PC-3 (cell line): ENCODE results near the gene PDIA6. TPM values are rescaled to one million over a fixed set of nuclear protein-coding genes. Genes with fewer than 3 reads are reported as not detected.

Experiments used
- ATAC-seq: fragments of 200-7000 bp; cut with Tn5 transposase; 2 replicates; pipeline ENCODE4 v1.9.1; 2020; ENCODE audit warnings: mild to moderate bottlenecking, moderate library complexity
- BruUV-seq: library from RNA; stranded (reverse); fragments of 400-500 nt; replicated peaks from 2 replicates; lab custom pipeline; 2021; lab: Mats Ljungman, UMichigan
- CTCF ChIA-PET: fragments of 300-600 bp; sonication (Branson Sonifier 250); formaldehyde crosslinking; loops from one replicate; lab custom pipeline; 2022; ENCODE audit warnings: antibody characterized with exemption; lab: Charles Lee
- POLR2A ChIA-PET: fragments of 300-600 bp; sonication (Branson Sonifier 250); formaldehyde crosslinking; loops from one replicate; lab custom pipeline; 2022; ENCODE audit warnings: antibody characterized with exemption; ENCODE audit not compliant: unreplicated experiment; lab: Charles Lee
- DNase-seq: peaks from one replicate; pipeline ENCODE4 v3.0.0-alpha.2; 2015
- H2AFZ ChIP-seq: fragments of 300-600 bp; sonication (generic); 2 replicates; pipeline ENCODE4 v1.6.0; 2016; ENCODE audit warnings: antibody characterized with exemption, low read length
- H3F3A ChIP-seq: fragments of 300-600 bp; sonication (generic); one replicate; pipeline ENCODE4 v1.6.0; 2017; ENCODE audit warnings: antibody characterized with exemption, low read length, control low read depth, mild to moderate bottlenecking; ENCODE audit not compliant: unreplicated experiment
- H3K27ac ChIP-seq: fragments of 300-600 bp; sonication (generic); 2 replicates; pipeline ENCODE4 v1.5.1; 2016; ENCODE audit warnings: mild to moderate bottlenecking, low read length
- H3K27me3 ChIP-seq: fragments of 300-600 bp; sonication (generic); 2 replicates; pipeline ENCODE4 v1.6.1; 2016; ENCODE audit warnings: low read length, mixed read lengths
- H3K36me3 ChIP-seq: fragments of 300-600 bp; sonication (generic); 2 replicates; pipeline ENCODE4 v1.6.1; 2016; ENCODE audit warnings: low read depth, mixed run types, low read length, mixed read lengths
- H3K4me1 ChIP-seq: fragments of 300-600 bp; sonication (generic); 2 replicates; pipeline ENCODE4 v1.5.1; 2016; ENCODE audit warnings: low read length; ENCODE audit not compliant: insufficient read depth
- H3K4me2 ChIP-seq: fragments of 300-600 bp; sonication (generic); 2 replicates; pipeline ENCODE4 v1.6.0; 2016; ENCODE audit warnings: low read length
- H3K4me3 ChIP-seq: fragments of 300-600 bp; sonication (generic); 2 replicates; pipeline ENCODE4 v1.5.1; 2016; ENCODE audit warnings: mild to moderate bottlenecking, low read length, mixed read lengths
- H3K79me2 ChIP-seq: fragments of 300-600 bp; sonication (generic); 2 replicates; pipeline ENCODE4 v1.6.1; 2017; ENCODE audit warnings: low read length, mixed read lengths
- H3K9ac ChIP-seq: fragments of 300-600 bp; sonication (generic); 2 replicates; pipeline ENCODE4 v1.6.0; 2016; ENCODE audit warnings: mild to moderate bottlenecking, low read length
- H3K9me2 ChIP-seq: fragments of 300-600 bp; sonication (generic); replicated peaks from 2 replicates; pipeline ENCODE4 v1.6.1; 2016; ENCODE audit warnings: mixed run types, low read length, mixed read lengths
- H3K9me3 ChIP-seq: fragments of 300-600 bp; sonication (generic); 2 replicates; pipeline ENCODE4 v1.6.1; 2016; ENCODE audit warnings: low read length, mixed read lengths
- H4K20me1 ChIP-seq: fragments of 300-600 bp; sonication (generic); 2 replicates; pipeline ENCODE4 v1.6.1; 2016; ENCODE audit warnings: low read length, mixed read lengths
- EZH2 ChIP-seq: fragments of 300-600 bp; sonication (generic); IDR thresholded peaks from one replicate; pipeline ENCODE4 v1.6.1; 2017; ENCODE audit warnings: antibody characterized with exemption, mild to moderate bottlenecking, low read length; ENCODE audit not compliant: unreplicated experiment
- EZH2phosphoT487 ChIP-seq: fragments of 300-600 bp; sonication (generic); IDR thresholded peaks from 2 replicates; pipeline ENCODE4 v1.6.1; 2018; ENCODE audit warnings: mild to moderate bottlenecking, antibody characterized with exemption, low read length, borderline replicate concordance
- intact Hi-C: fragments of 100-400 bp; cut with micrococcal nuclease; formaldehyde crosslinking; loops from 2 replicates; pipeline ENCODE4 v1.9.0; 2023
- total RNA-seq: library from RNA; depleted of rRNA; stranded (reverse); fragments of >200 nt; gene quantifications from 2 replicates; pipeline ENCODE4 v1.2.3, GENCODE V29; 2014
- TF ChIP-seq, protein P1 (sequence below): fragments of 300-600 bp; sonication (generic); conservative IDR thresholded peaks from 2 replicates; pipeline ENCODE4 v1.5.1; 2017; ENCODE audit warnings: antibody characterized with exemption, low read depth, mild to moderate bottlenecking, low read length

PDIA6 gene
- total RNA-seq, 1 experiment from 2014 or later = 351 TPM

DNA sequence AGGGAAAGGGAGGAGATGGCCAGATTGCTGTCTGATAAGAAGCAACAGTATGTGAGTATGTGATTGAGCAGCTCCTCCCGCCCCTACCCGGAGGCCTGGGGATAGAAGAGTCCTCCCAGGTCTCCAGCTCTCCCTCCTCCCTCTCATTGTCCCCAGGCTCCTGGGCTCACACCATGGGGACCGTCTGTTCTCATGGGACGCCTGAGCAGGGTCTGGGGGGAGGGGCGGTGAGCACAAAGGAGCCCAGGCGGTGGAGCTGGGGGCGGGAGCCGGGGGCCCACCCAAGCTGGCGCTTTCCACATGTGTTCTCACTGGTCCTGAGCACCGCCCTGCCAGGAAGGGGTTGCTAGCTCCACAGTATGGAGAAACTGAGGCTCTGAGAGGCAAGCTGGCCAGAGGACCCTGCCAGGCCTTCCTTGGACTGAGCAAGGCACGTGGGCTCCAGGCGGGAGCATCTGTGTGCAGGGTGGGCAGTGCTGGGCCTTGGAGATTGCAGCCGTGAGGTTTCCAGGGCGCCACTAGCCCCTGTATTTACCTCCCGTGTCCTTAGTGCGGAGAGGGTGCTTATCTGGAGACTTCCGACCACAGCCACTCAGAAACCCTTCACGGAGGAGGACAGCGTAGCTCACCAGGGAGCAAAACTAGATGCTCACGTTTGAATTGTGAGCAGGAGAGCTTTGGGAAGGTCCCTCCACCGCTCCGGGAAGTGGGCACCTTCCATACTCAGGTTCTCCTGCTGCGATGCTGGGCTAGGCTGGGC is 37.4 kb downstream of the PDIA6 start:
- no peak overlapping the region for H3K4me2 ChIP-seq
- no peaks in the 10 kb centered on the region for H3K79me2 ChIP-seq
- H3F3A ChIP-seq = no peaks in the 10 kb centered on the region
- ChIA-PET POLR2A (no interaction called here), CTCF (no interaction called here)
- ATAC-seq (no peak), DNase-seq (no peak)
- H4K20me1 ChIP-seq = no peaks in the 10 kb centered on the region
- peaks cover under 1% of the 10 kb centered on the region; the same call in 1 of the 2 replicates for H3K36me3 ChIP-seq
- no peak overlapping the region for H3K9ac ChIP-seq
- no peak overlapping the region for H2AFZ ChIP-seq
- no peaks in the 10 kb centered on the region for H3K27me3 ChIP-seq
- H3K27ac ChIP-seq = no peak overlapping the region
- no TSS peak for BruUV-seq
- TF ChIP-seq EZH2phosphoT487 = no peak
- TF ChIP-seq, protein P1, sequence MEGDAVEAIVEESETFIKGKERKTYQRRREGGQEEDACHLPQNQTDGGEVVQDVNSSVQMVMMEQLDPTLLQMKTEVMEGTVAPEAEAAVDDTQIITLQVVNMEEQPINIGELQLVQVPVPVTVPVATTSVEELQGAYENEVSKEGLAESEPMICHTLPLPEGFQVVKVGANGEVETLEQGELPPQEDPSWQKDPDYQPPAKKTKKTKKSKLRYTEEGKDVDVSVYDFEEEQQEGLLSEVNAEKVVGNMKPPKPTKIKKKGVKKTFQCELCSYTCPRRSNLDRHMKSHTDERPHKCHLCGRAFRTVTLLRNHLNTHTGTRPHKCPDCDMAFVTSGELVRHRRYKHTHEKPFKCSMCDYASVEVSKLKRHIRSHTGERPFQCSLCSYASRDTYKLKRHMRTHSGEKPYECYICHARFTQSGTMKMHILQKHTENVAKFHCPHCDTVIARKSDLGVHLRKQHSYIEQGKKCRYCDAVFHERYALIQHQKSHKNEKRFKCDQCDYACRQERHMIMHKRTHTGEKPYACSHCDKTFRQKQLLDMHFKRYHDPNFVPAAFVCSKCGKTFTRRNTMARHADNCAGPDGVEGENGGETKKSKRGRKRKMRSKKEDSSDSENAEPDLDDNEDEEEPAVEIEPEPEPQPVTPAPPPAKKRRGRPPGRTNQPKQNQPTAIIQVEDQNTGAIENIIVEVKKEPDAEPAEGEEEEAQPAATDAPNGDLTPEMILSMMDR = no peak
- no peak for TF ChIP-seq EZH2
- H3K4me3 ChIP-seq = no peak overlapping the region
- intact Hi-C loops = no loop called here
- no peaks in the 10 kb centered on the region for H3K9me2 ChIP-seq
- H3K4me1 ChIP-seq = no peaks in the 10 kb centered on the region
- no peaks in the 10 kb centered on the region for H3K9me3 ChIP-seq

DNA sequence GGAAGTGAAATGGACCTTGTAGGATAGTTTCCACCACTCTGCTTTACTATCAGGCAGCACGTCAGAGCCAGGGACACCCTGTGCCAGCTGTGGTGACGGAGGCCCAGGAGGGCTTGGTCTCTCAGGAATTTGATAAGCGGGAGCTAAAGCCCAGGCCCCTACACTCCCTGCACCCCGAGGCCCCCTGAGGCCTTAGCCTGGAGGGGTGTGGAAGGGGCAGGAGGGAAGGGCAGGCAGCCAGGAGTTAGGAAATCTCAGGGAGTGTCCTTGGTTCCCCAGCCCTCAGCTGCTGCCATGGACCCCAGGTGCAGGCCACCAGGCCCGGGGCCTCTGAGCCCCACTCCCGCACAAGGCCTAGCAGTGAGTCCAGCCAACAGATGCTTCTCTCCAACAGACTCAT is 38.2 kb downstream of the PDIA6 start:
- POLR2A ChIA-PET = no interaction called here
- DNase-seq = no peak
- CTCF ChIA-PET = no interaction called here

More for the DNA sequence above, 38.2 kb downstream of the PDIA6 start:
- no peak for TF ChIP-seq EZH2phosphoT487
- TF ChIP-seq EZH2 = no peak
- TF ChIP-seq, protein P1 = no peak
- H3K4me2 ChIP-seq = no peak overlapping the region
- no peak overlapping the region for H2AFZ ChIP-seq
- BruUV-seq = no TSS peak
- no peak overlapping the region for H3K27ac ChIP-seq
- no peak overlapping the region for H3K9ac ChIP-seq
- H3K27me3 ChIP-seq = no peaks in the 10 kb centered on the region
- no peaks in the 10 kb centered on the region; the same call in 1 of the 2 replicates for H3K36me3 ChIP-seq
- H3K9me3 ChIP-seq = no peaks in the 10 kb centered on the region
- no peaks in the 10 kb centered on the region for H3K4me1 ChIP-seq
- intact Hi-C loops = no loop called here
- no peaks in the 10 kb centered on the region for H3K9me2 ChIP-seq
- H3K79me2 ChIP-seq = no peaks in the 10 kb centered on the region
- no peak overlapping the region for H3K4me3 ChIP-seq
- H3F3A ChIP-seq = no peaks in the 10 kb centered on the region
- H4K20me1 ChIP-seq = no peaks in the 10 kb centered on the region
- ATAC-seq = no peak
